ENCODE measurements around the gene THBS3. TPM values are rescaled to one million over a fixed set of nuclear protein-coding genes. Genes with fewer than 3 reads are reported as not detected.
"Not testable (repeated sequence)": the region's sequence is repeated elsewhere in the genome, so short reads cannot be mapped to it uniquely, and the experiment has no call there.

THBS3 gene
- polyA plus RNA-seq, 4 donors, result 11.3 to 24.9 (median 14.8) TPM

- 89 to 94% (median 93%) methylated on average over 7 of the region's 7 CpGs for WGBS, 3 donors
- Histone ChIP-seq H3K9me3 (ENCODE audit: control insufficient read depth in 2 of 2, insufficient read depth in 1 of 2, low read depth in 1 of 2, low read length in 1 of 2) (no peaks in the 10 kb centered on the region), H3K4me1 (ENCODE audit: control insufficient read depth in 3 of 3, insufficient read depth in 2 of 3, low read depth in 1 of 3, low read length in 2 of 3) (peaks cover 0 to 23% (median 8%) of the 10 kb centered on the region in 3 donors), H3K27ac (ENCODE audit: low read depth in 1 of 3, low read length in 2 of 3) (no peak overlapping the region), H3K4me3 (ENCODE audit: low read depth in 1 of 3, low read length in 3 of 3) (no peak overlapping the region), H3K36me3 (ENCODE audit: control insufficient read depth in 3 of 3, insufficient read depth in 2 of 3, low read depth in 1 of 3, low read length in 3 of 3) (peaks cover 0 to 34% (median 0%) of the 10 kb centered on the region in 3 donors), H3K27me3 (ENCODE audit: control insufficient read depth in 3 of 3, insufficient read depth in 3 of 3, low read length in 3 of 3) (no peaks in the 10 kb centered on the region)
- no peak for FAIRE-seq
- DNase-seq, result no peak
These were observed 43.9 kb upstream of the THBS3 start for GRCh38 chr1:155251566-155251965.

- Histone ChIP-seq H3K27ac (ENCODE audit: low read depth in 1 of 3, low read length in 2 of 3) (peak overlapping the region in 1 of 3 donors; percentile 12), H3K4me1 (ENCODE audit: control insufficient read depth in 3 of 3, insufficient read depth in 2 of 3, low read depth in 1 of 3, low read length in 2 of 3) (peaks cover 0 to 19% (median 8%) of the 10 kb centered on the region in 3 donors), H3K27me3 (ENCODE audit: control insufficient read depth in 3 of 3, insufficient read depth in 3 of 3, low read length in 3 of 3) (no peaks in the 10 kb centered on the region), H3K9me3 (ENCODE audit: control insufficient read depth in 2 of 2, insufficient read depth in 1 of 2, low read depth in 1 of 2, low read length in 1 of 2) (no peaks in the 10 kb centered on the region), H3K4me3 (ENCODE audit: low read depth in 1 of 3, low read length in 3 of 3) (peak overlapping the region in 2 of 3 donors; percentile 4 to 40), H3K36me3 (ENCODE audit: control insufficient read depth in 3 of 3, insufficient read depth in 2 of 3, low read depth in 1 of 3, low read length in 3 of 3) (peaks cover 0 to 27% (median 0%) of the 10 kb centered on the region in 3 donors)
- 14 to 23% (median 22%) methylated on average over 23 of the region's 23 CpGs for WGBS, 3 donors
- DNase-seq (peak; percentile 92 to 96), FAIRE-seq (no peak)
These were observed 43.1 kb upstream of the THBS3 start for GRCh38 chr1:155250633-155251449.

- no peak for FAIRE-seq
- DNase-seq, result no peak
- Histone ChIP-seq H3K36me3 (ENCODE audit: control insufficient read depth in 3 of 3, insufficient read depth in 2 of 3, low read depth in 1 of 3, low read length in 3 of 3) (peaks cover 0 to 27% (median 0%) of the 10 kb centered on the region in 3 donors), H3K9me3 (ENCODE audit: control insufficient read depth in 2 of 2, insufficient read depth in 1 of 2, low read depth in 1 of 2, low read length in 1 of 2) (no peaks in the 10 kb centered on the region), H3K27me3 (ENCODE audit: control insufficient read depth in 3 of 3, insufficient read depth in 3 of 3, low read length in 3 of 3) (no peaks in the 10 kb centered on the region), H3K4me1 (ENCODE audit: control insufficient read depth in 3 of 3, insufficient read depth in 2 of 3, low read depth in 1 of 3, low read length in 2 of 3) (peaks cover 0 to 22% (median 10%) of the 10 kb centered on the region in 3 donors), H3K27ac (ENCODE audit: low read depth in 1 of 3, low read length in 2 of 3) (peak overlapping the region in 1 of 3 donors; percentile 12), H3K4me3 (ENCODE audit: low read depth in 1 of 3, low read length in 3 of 3) (peak overlapping the region in 2 of 3 donors; percentile 4 to 40)
- WGBS, 3 donors, result 23 to 39% (median 27%) methylated on average over 17 to 28 of the region's 28 CpGs
These were observed 42.5 kb upstream of the THBS3 start for GRCh38 chr1:155250246-155250632.

GRCh38 chr1:155247667-155248553 is 40.2 kb upstream of the THBS3 start:
- H3K36me3 ChIP-seq (ENCODE audit: control insufficient read depth in 3 of 3, insufficient read depth in 2 of 3, low read depth in 1 of 3, low read length in 3 of 3), result peaks cover 0 to 27% (median 0%) of the 10 kb centered on the region in 3 donors
- 91 to 95% (median 92%) methylated on average over 26 of the region's 26 CpGs for WGBS, 3 donors
- peaks cover 0 to 14% (median 9%) of the 10 kb centered on the region in 3 donors for H3K4me1 ChIP-seq (ENCODE audit: control insufficient read depth in 3 of 3, insufficient read depth in 2 of 3, low read depth in 1 of 3, low read length in 2 of 3)
- FAIRE-seq (no peak), DNase-seq (no peak)
- H3K27ac ChIP-seq (ENCODE audit: low read depth in 1 of 3, low read length in 2 of 3), result no peak overlapping the region
- peaks cover 0 to 3% of the 10 kb centered on the region in 2 donors for H3K9me3 ChIP-seq (ENCODE audit: control insufficient read depth in 2 of 2, insufficient read depth in 1 of 2, low read depth in 1 of 2, low read length in 1 of 2)
- no peaks in the 10 kb centered on the region for H3K27me3 ChIP-seq (ENCODE audit: control insufficient read depth in 3 of 3, insufficient read depth in 3 of 3, low read length in 3 of 3)
- no peak overlapping the region for H3K4me3 ChIP-seq (ENCODE audit: low read depth in 1 of 3, low read length in 3 of 3)

- not testable (repeated sequence) for H3K27ac ChIP-seq (ENCODE audit: low read depth in 1 of 3, low read length in 2 of 3); H3K4me3 ChIP-seq (ENCODE audit: low read depth in 1 of 3, low read length in 3 of 3); H3K27me3 ChIP-seq (ENCODE audit: control insufficient read depth in 3 of 3, insufficient read depth in 3 of 3, low read length in 3 of 3); FAIRE-seq; DNase-seq; H3K9me3 ChIP-seq (ENCODE audit: control insufficient read depth in 2 of 2, insufficient read depth in 1 of 2, low read depth in 1 of 2, low read length in 1 of 2)
- Histone ChIP-seq H3K36me3 (ENCODE audit: control insufficient read depth in 3 of 3, insufficient read depth in 2 of 3, low read depth in 1 of 3, low read length in 3 of 3) (peaks cover 0 to 27% (median 0%) of the 10 kb centered on the region in 3 donors), H3K4me1 (ENCODE audit: control insufficient read depth in 3 of 3, insufficient read depth in 2 of 3, low read depth in 1 of 3, low read length in 2 of 3) (peaks cover 0 to 14% (median 11%) of the 10 kb centered on the region in 3 donors)
- WGBS, 3 donors, result 97 to 99% (median 97%) methylated on average over 3 of the region's 3 CpGs
These were observed 39.1 kb upstream of the THBS3 start for GRCh38 chr1:155246796-155247195.

GRCh38 chr1:155245163-155245524 is 37.4 kb upstream of the THBS3 start:
- no peak for FAIRE-seq
- Histone ChIP-seq H3K4me1 (ENCODE audit: control insufficient read depth in 3 of 3, insufficient read depth in 2 of 3, low read depth in 1 of 3, low read length in 2 of 3) (peaks cover 0 to 16% (median 11%) of the 10 kb centered on the region in 3 donors), H3K36me3 (ENCODE audit: control insufficient read depth in 3 of 3, insufficient read depth in 2 of 3, low read depth in 1 of 3, low read length in 3 of 3) (peaks cover 0 to 23% (median 0%) of the 10 kb centered on the region in 3 donors), H3K4me3 (ENCODE audit: low read depth in 1 of 3, low read length in 3 of 3) (peak overlapping the region; percentile 17 to 62 (median 62)), H3K9me3 (ENCODE audit: control insufficient read depth in 2 of 2, insufficient read depth in 1 of 2, low read depth in 1 of 2, low read length in 1 of 2) (peaks cover 0 to 3% of the 10 kb centered on the region in 2 donors), H3K27me3 (ENCODE audit: control insufficient read depth in 3 of 3, insufficient read depth in 3 of 3, low read length in 3 of 3) (no peaks in the 10 kb centered on the region), H3K27ac (ENCODE audit: low read depth in 1 of 3, low read length in 2 of 3) (peak overlapping the region; percentile 83 to 95 (median 92))
- DNase-seq, result no peak
- 58 to 64% (median 58%) methylated on average over 8 of the region's 8 CpGs for WGBS, 3 donors

GRCh38 chr1:155244368-155245162 is 36.9 kb upstream of the THBS3 start:
- Histone ChIP-seq H3K36me3 (ENCODE audit: control insufficient read depth in 3 of 3, insufficient read depth in 2 of 3, low read depth in 1 of 3, low read length in 3 of 3) (peaks cover 0 to 24% (median 0%) of the 10 kb centered on the region in 3 donors), H3K27me3 (ENCODE audit: control insufficient read depth in 3 of 3, insufficient read depth in 3 of 3, low read length in 3 of 3) (no peaks in the 10 kb centered on the region), H3K4me3 (ENCODE audit: low read depth in 1 of 3, low read length in 3 of 3) (peak overlapping the region; percentile 40 to 62 (median 62)), H3K9me3 (ENCODE audit: control insufficient read depth in 2 of 2, insufficient read depth in 1 of 2, low read depth in 1 of 2, low read length in 1 of 2) (peaks cover 0 to 3% of the 10 kb centered on the region in 2 donors), H3K27ac (ENCODE audit: low read depth in 1 of 3, low read length in 2 of 3) (peak overlapping the region; percentile 83 to 95 (median 92)), H3K4me1 (ENCODE audit: control insufficient read depth in 3 of 3, insufficient read depth in 2 of 3, low read depth in 1 of 3, low read length in 2 of 3) (peaks cover 0 to 14% (median 11%) of the 10 kb centered on the region in 3 donors)
- WGBS, 3 donors, result 1% methylated on average over 52 to 53 of the region's 53 CpGs
- DNase-seq (peak; percentile 96 to 97), FAIRE-seq (no peak)
